NT2/D1 (cell line): ENCODE data around the gene ING5.

Experiments used
- SUZ12 ChIP-seq: IDR thresholded peaks from 2 replicates; pipeline ENCODE4 v1.6.1; 2011; ENCODE audit not compliant: insufficient read length, insufficient read depth; ENCODE audit errors: extremely low read depth
- YY1 ChIP-seq: IDR thresholded peaks from 2 replicates; pipeline ENCODE4 v1.6.1; 2011; ENCODE audit not compliant: insufficient read length, insufficient read depth

DNA sequence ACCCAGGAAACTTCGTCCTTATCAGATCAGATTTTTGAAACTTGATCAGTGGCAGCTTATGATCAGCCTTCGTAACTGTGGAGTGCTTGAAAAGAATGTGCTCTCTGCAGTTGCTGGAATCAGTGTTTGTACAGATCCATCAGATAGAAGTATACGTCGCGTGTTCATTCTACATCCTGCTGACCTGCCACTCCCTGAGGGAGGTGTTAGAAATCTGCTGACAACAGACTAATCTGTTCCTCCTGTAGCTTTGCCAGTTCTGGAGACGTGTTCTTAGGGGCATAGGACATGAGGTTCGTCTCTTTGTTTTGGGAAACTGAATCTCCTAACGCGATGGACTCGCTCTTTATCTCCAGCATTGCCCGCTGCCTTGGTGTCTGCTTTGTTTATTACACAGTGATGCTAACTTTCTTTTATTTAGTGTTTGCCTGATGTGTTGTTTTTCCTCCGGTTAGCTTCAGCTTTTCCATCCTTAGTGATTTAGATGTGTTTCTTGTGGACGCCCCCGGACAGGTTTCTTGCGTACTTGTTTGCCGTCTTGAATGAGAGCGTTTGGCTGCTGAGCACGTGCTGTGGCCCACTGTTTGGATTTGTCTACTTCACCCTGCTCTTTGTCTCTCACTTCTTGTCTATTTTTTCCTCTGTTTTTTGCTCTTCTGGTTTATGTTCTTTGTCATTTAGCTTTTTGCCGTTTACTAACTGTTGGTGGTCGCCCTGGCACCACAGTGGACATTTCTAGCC, 57.4 kb downstream of the ING5 start:
- TF ChIP-seq YY1 (no peak), SUZ12 (no peak)
